ENCODE measurements around the gene FDXR. TPM values are rescaled to one million over a fixed set of nuclear protein-coding genes. Genes with fewer than 3 reads are reported as not detected.
A peak's percentile ranks its signal among the peaks of the same experiment; 100 is the strongest.

FDXR gene
- total RNA-seq, 6 experiments from 2014 or later = 7.7 to 18.7 (median 8.6) TPM

GRCh38 chr17:74901353-74902135 is 28.8 kb upstream of the FDXR start:
- H3K4me1 ChIP-seq = no peaks in the 10 kb centered on the region
- H3K27me3 ChIP-seq = no peaks in the 10 kb centered on the region
- H3K36me3 ChIP-seq = no peaks in the 10 kb centered on the region
- H3K4me3 ChIP-seq = no peak overlapping the region
- no peak for TF ChIP-seq POLR2A (IDR thresholded peaks at IDR 0.05)
- TF ChIP-seq, protein P1, sequence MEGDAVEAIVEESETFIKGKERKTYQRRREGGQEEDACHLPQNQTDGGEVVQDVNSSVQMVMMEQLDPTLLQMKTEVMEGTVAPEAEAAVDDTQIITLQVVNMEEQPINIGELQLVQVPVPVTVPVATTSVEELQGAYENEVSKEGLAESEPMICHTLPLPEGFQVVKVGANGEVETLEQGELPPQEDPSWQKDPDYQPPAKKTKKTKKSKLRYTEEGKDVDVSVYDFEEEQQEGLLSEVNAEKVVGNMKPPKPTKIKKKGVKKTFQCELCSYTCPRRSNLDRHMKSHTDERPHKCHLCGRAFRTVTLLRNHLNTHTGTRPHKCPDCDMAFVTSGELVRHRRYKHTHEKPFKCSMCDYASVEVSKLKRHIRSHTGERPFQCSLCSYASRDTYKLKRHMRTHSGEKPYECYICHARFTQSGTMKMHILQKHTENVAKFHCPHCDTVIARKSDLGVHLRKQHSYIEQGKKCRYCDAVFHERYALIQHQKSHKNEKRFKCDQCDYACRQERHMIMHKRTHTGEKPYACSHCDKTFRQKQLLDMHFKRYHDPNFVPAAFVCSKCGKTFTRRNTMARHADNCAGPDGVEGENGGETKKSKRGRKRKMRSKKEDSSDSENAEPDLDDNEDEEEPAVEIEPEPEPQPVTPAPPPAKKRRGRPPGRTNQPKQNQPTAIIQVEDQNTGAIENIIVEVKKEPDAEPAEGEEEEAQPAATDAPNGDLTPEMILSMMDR (IDR thresholded peaks at IDR 0.05) = no peak
- WGBS (ENCODE audit: insufficient coverage, low coverage, low lambda C conversion rate, missing lambda C conversion rate) = 38% methylated on average over 9 of the region's 14 CpGs
- intact Hi-C loops (cut with DNase I) = no loop called here
- no peak for DNase-seq
- H3K9me3 ChIP-seq = no peaks in the 10 kb centered on the region
- no peak for ATAC-seq
- H3K27ac ChIP-seq = no peak overlapping the region

GRCh38 chr17:74900208-74900607 is 27.4 kb upstream of the FDXR start:
- H3K27me3 ChIP-seq = no peaks in the 10 kb centered on the region
- no peaks in the 10 kb centered on the region for H3K4me1 ChIP-seq
- no peak overlapping the region for H3K4me3 ChIP-seq
- no peaks in the 10 kb centered on the region for H3K36me3 ChIP-seq
- H3K9me3 ChIP-seq = no peaks in the 10 kb centered on the region
- WGBS (ENCODE audit: insufficient coverage, low coverage, low lambda C conversion rate, missing lambda C conversion rate) = 67% methylated on average over 8 of the region's 8 CpGs
- intact Hi-C loops (cut with DNase I) = no loop called here
- DNase-seq = no peak
- no peak for ATAC-seq
- no peak for TF ChIP-seq POLR2A (IDR thresholded peaks at IDR 0.05)
- TF ChIP-seq, protein P1 (IDR thresholded peaks at IDR 0.05) = no peak
- H3K27ac ChIP-seq = no peak overlapping the region

DNA sequence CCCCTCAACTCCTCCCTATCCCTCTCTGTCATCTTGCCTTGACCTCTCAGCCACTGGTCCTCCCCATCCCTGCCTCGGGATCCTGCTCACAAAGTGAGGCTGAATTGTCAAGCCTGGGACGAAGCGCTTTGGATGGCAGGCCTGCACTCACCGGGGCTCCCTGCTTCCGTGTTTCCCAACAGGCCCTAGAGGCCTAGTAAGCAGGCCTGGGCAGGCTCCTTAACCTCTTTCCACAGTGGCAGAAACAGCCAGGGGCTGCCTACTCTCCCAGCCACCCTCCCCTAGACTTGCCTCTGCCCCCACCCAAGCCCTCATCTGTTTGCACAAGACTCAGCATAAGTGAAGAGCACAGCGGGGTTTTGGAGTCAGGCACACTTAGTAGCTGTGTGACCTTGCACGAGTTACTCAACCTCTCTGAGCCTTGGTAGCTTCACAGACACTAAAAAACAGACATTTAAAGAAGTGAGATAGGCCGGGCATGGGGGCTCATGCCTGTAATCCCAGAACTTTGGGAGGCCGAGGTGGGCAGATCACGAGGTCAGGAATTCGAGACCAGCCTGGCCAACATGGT is 25.7 kb upstream of the FDXR start:
- intact Hi-C loops (cut with DNase I) = no loop called here
- Histone ChIP-seq H3K36me3 (no peaks in the 10 kb centered on the region), H3K9me3 (no peaks in the 10 kb centered on the region), H3K27me3 (no peaks in the 10 kb centered on the region), H3K4me1 (no peaks in the 10 kb centered on the region), H3K27ac (no peak overlapping the region), H3K4me3 (no peak overlapping the region)
- 96% methylated on average over 5 of the region's 11 CpGs for WGBS (ENCODE audit: insufficient coverage, low coverage, low lambda C conversion rate, missing lambda C conversion rate)
- no peak for ATAC-seq
- no peak for TF ChIP-seq POLR2A (IDR thresholded peaks at IDR 0.05)
- TF ChIP-seq, protein P1 (IDR thresholded peaks at IDR 0.05) = no peak
- DNase-seq = no peak

DNA sequence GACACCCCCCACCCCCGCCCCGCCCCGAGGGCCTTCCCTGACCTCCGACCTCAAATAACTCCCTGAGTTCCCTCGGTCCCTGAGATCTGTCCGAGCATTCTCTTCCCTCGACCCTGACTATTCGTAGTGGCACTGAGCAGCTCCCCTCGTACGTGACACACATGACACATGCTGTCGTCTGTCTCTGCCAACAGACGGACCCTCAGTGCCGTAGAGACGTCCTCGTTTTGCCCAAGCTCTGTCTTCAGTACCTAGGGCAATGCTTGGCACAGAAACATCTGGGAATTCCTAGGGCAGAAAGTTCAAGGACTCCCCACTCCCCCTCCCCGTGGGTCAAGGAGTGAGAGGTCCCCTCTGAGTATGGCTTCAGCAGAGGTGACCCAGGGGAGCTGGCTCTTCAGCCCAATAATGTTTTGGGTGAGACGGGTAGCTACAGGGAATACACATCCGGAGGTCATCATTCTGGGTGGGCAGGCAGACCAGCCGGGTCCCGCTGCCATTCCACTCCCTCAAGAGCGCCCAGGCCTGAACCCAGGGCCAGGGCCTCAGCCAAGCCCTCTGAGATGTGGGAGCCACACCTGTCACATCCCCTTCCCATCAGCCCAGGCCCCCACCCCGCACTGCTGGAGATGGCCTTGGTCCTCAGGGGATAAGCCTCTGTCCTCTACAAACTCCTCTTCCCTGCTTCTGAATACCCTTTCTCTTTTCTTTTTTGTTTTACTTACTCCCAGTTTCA is 21.3 kb upstream of the FDXR start:
- DNase-seq (no peak), ATAC-seq (peak; percentile 4 to 31 (median 10))
- intact Hi-C loops (cut with DNase I) = no loop called here
- TF ChIP-seq, protein P1 (IDR thresholded peaks at IDR 0.05) = no peak
- no peak for TF ChIP-seq POLR2A (IDR thresholded peaks at IDR 0.05)
- Histone ChIP-seq H3K27me3 (no peaks in the 10 kb centered on the region), H3K36me3 (no peaks in the 10 kb centered on the region), H3K9me3 (no peaks in the 10 kb centered on the region), H3K27ac (peak overlapping the region in 1 of 3 donors; percentile 64), H3K4me3 (peak overlapping the region; percentile 40 to 56 (median 54)), H3K4me1 (no peaks in the 10 kb centered on the region)
- WGBS (ENCODE audit: insufficient coverage, low coverage, low lambda C conversion rate, missing lambda C conversion rate) = 27% methylated on average over 5 of the region's 22 CpGs

Data from right lobe of liver (tissue), 6 donors.